ENCODE results near the gene TCF7L2. TPM values are rescaled to one million over a fixed set of nuclear protein-coding genes. Genes with fewer than 3 reads are reported as not detected.
A peak's percentile ranks its signal among the peaks of the same experiment; 100 is the strongest.

Gene TCF7L2
- total and polyA plus RNA-seq, 2 donors (not counting 1 experiment from before 2014, with no cell fraction given) = 3.4 to 5.0 TPM

GRCh38 chr10:113027574-113028455, 77.8 kb downstream of the TCF7L2 start:
- Histone ChIP-seq H3K4me1 (ENCODE audit: control insufficient read depth, extremely low read depth, insufficient read depth, low read length) (peaks cover 12% of the 10 kb centered on the region), H3K4me3 (replicated peaks in 1 of 4; ENCODE audit: control extremely low read depth in 1 of 4, insufficient read depth in 1 of 4, low read depth in 3 of 4, low read length in 4 of 4) (no peak overlapping the region), H4K20me1 (ENCODE audit: control insufficient read depth, extremely low read depth, insufficient read depth, low read length) (no peaks in the 10 kb centered on the region), H2AFZ (ENCODE audit: low read length) (no peak overlapping the region), H3K9me3 (ENCODE audit: control insufficient read depth, insufficient read depth, low read depth, low read length) (no peaks in the 10 kb centered on the region), H3K27ac (ENCODE audit: insufficient read depth, low read length) (no peak overlapping the region), H3K36me3 (ENCODE audit: control insufficient read depth, insufficient read depth, low read length) (no peaks in the 10 kb centered on the region), H3K27me3 (ENCODE audit: control insufficient read depth, insufficient read depth, low read length) (no peaks in the 10 kb centered on the region), H3K4me2 (ENCODE audit: extremely low read depth, insufficient read depth, low read length) (peak overlapping the region; percentile 28), H3K79me2 (ENCODE audit: control insufficient read depth, insufficient read depth, low read length) (peaks cover 13% of the 10 kb centered on the region), H3K9ac (ENCODE audit: insufficient read depth, low read length) (no peak overlapping the region)
- no peak for TF ChIP-seq EZH2 (IDR thresholded peaks at IDR 0.05; ENCODE audit: low read length, missing control alignments)
- TF ChIP-seq CTCF (conservative IDR thresholded peaks at IDR 0.05 in 1 of 2, IDR thresholded peaks at IDR 0.05 in 1 of 2; ENCODE audit: low read depth in 1 of 2, low read length in 2 of 2) = peak in 1 of 2 donors; percentile 8
- peak; percentile 18 to 30 for DNase-seq (ENCODE audit: low read depth in 2 of 2)

GRCh38 chr10:113028456-113029440, 78.7 kb downstream of the TCF7L2 start:
- Histone ChIP-seq H3K4me2 (ENCODE audit: extremely low read depth, insufficient read depth, low read length) (no peak overlapping the region), H3K27ac (ENCODE audit: insufficient read depth, low read length) (no peak overlapping the region), H3K4me1 (ENCODE audit: control insufficient read depth, extremely low read depth, insufficient read depth, low read length) (peaks cover 12% of the 10 kb centered on the region), H3K27me3 (ENCODE audit: control insufficient read depth, insufficient read depth, low read length) (no peaks in the 10 kb centered on the region), H3K4me3 (replicated peaks in 1 of 4; ENCODE audit: control extremely low read depth in 1 of 4, insufficient read depth in 1 of 4, low read depth in 3 of 4, low read length in 4 of 4) (no peak overlapping the region), H3K9me3 (ENCODE audit: control insufficient read depth, insufficient read depth, low read depth, low read length) (no peaks in the 10 kb centered on the region), H4K20me1 (ENCODE audit: control insufficient read depth, extremely low read depth, insufficient read depth, low read length) (no peaks in the 10 kb centered on the region), H3K9ac (ENCODE audit: insufficient read depth, low read length) (no peak overlapping the region), H3K36me3 (ENCODE audit: control insufficient read depth, insufficient read depth, low read length) (no peaks in the 10 kb centered on the region), H2AFZ (ENCODE audit: low read length) (no peak overlapping the region), H3K79me2 (ENCODE audit: control insufficient read depth, insufficient read depth, low read length) (peaks cover 11% of the 10 kb centered on the region)
- TF ChIP-seq EZH2 (IDR thresholded peaks at IDR 0.05; ENCODE audit: low read length, missing control alignments) (no peak), CTCF (conservative IDR thresholded peaks at IDR 0.05 in 1 of 2, IDR thresholded peaks at IDR 0.05 in 1 of 2; ENCODE audit: low read depth in 1 of 2, low read length in 2 of 2) (no peak)
- peak in 1 of 2 donors; percentile 50 for DNase-seq (ENCODE audit: low read depth in 2 of 2)

GRCh38 chr10:113030453-113030852, 80.4 kb downstream of the TCF7L2 start:
- Histone ChIP-seq H4K20me1 (ENCODE audit: control insufficient read depth, extremely low read depth, insufficient read depth, low read length) (no peaks in the 10 kb centered on the region), H3K27me3 (ENCODE audit: control insufficient read depth, insufficient read depth, low read length) (no peaks in the 10 kb centered on the region), H3K36me3 (ENCODE audit: control insufficient read depth, insufficient read depth, low read length) (no peaks in the 10 kb centered on the region), H3K27ac (ENCODE audit: insufficient read depth, low read length) (no peak overlapping the region), H3K9ac (ENCODE audit: insufficient read depth, low read length) (no peak overlapping the region), H3K4me1 (ENCODE audit: control insufficient read depth, extremely low read depth, insufficient read depth, low read length) (peaks cover 12% of the 10 kb centered on the region), H3K9me3 (ENCODE audit: control insufficient read depth, insufficient read depth, low read depth, low read length) (no peaks in the 10 kb centered on the region), H2AFZ (ENCODE audit: low read length) (no peak overlapping the region), H3K4me3 (replicated peaks in 1 of 4; ENCODE audit: control extremely low read depth in 1 of 4, insufficient read depth in 1 of 4, low read depth in 3 of 4, low read length in 4 of 4) (no peak overlapping the region), H3K4me2 (ENCODE audit: extremely low read depth, insufficient read depth, low read length) (no peak overlapping the region), H3K79me2 (ENCODE audit: control insufficient read depth, insufficient read depth, low read length) (peaks cover 11% of the 10 kb centered on the region)
- DNase-seq (ENCODE audit: low read depth in 2 of 2) = peak in 1 of 2 donors; percentile 80
- TF ChIP-seq EZH2 (IDR thresholded peaks at IDR 0.05; ENCODE audit: low read length, missing control alignments) (no peak), CTCF (conservative IDR thresholded peaks at IDR 0.05 in 1 of 2, IDR thresholded peaks at IDR 0.05 in 1 of 2; ENCODE audit: low read depth in 1 of 2, low read length in 2 of 2) (no peak)
